OCI-LY1 (cell line): Measurements from ENCODE around the gene R3HCC1L.

Source experiments
- CTCF ChIP-seq: fragments of 200-600 bp; sonication (generic), shearing (Covaris generic); IDR thresholded peaks from 2 replicates; pipeline ENCODE4 v1.5.1; 2017; ENCODE audit warnings: mild to moderate bottlenecking, antibody characterized with exemption, low read length, moderate library complexity, mixed read lengths
- EZH2 ChIP-seq: fragments of 200-600 bp; sonication (generic), shearing (Covaris generic); IDR thresholded peaks from 2 replicates; pipeline ENCODE4 v1.8.0; 2017; ENCODE audit warnings: borderline replicate concordance, mixed run types, mild to moderate bottlenecking, antibody characterized with exemption, low read length, moderate library complexity, mixed read lengths

GRCh38 chr10:98213740-98214139 is 79.3 kb downstream of the R3HCC1L start:
- no peak for TF ChIP-seq EZH2
- no peak for TF ChIP-seq CTCF
